Psoas muscle (tissue), 8 donors: ENCODE measurements around the gene OR8B3. TPM values are rescaled to one million over a fixed set of nuclear protein-coding genes. Genes with fewer than 3 reads are reported as not detected.

Experiments used
- ATAC-seq, 4 donors: fragments of 200-7000 bp; cut with Tn5 transposase; one replicate each; pipeline ENCODE4 v1.9.1; 2020; ENCODE audit warnings: moderate library complexity in 3 of 4, mild to moderate bottlenecking in 2 of 4
- DNase-seq, 2 donors: peaks; one replicate each; pipeline ENCODE4 v3.0.0-alpha.2; 2020
- H3K27ac ChIP-seq: fragments of 200-600 bp; one replicate; pipeline ENCODE4 v1.8.0; 2022
- H3K27me3 ChIP-seq, 3 donors: fragments of 200-600 bp in 1 of 3; one replicate each; pipeline versions ENCODE4 v1.6.1 to v1.8.0; 2013 to 2022; ENCODE audit warnings: low read length in 2 of 3, mild to moderate bottlenecking in 2 of 3, moderate library complexity in 1 of 3; ENCODE audit not compliant: insufficient read depth in 3 of 3
- H3K36me3 ChIP-seq, 2 donors: fragments of 200-600 bp in 1 of 2; one replicate each; pipeline versions ENCODE4 v1.6.1 to v1.8.0; 2013 to 2022; ENCODE audit warnings: low read depth in 1 of 2, mild to moderate bottlenecking in 1 of 2, moderate library complexity in 1 of 2; ENCODE audit not compliant: insufficient read depth in 1 of 2
- H3K4me1 ChIP-seq: fragments of 200-600 bp; one replicate; pipeline ENCODE4 v1.8.0; 2022
- H3K4me3 ChIP-seq: fragments of 200-600 bp; one replicate; pipeline ENCODE4 v1.8.0; 2022; ENCODE audit warnings: mild to moderate bottlenecking
- H3K9me3 ChIP-seq: fragments of 200-600 bp; one replicate; pipeline ENCODE4 v1.8.0; 2022
- WGBS, 3 donors: extraction: QIAGEN DNeasy Blood & Tissue Kit; methylation state at CpG; one replicate each; pipeline versions ENCODE4 v1.1.6 to v1.1.7; 2013; 5-methylcytosine and 5-hydroxymethylcytosine counted together
- intact Hi-C, 2 donors: fragments of 100-400 bp; cut with DNase I; formaldehyde crosslinking; loops; one replicate each; pipeline versions ENCODE4 v1.11.0 to v1.14.2; 2022
- polyA plus RNA-seq, 3 donors: library from polyadenylated mRNA; stranded (reverse); fragments of 200-250 nt; gene quantifications; one replicate each; pipeline ENCODE4 v1.2.3, GENCODE V29; 2013
- total RNA-seq, 4 donors: library from RNA; stranded (reverse); fragmentation: NEBNext Ultra II Directional in 2 of 4; extraction: Animal tissue kit (Norgen Biotek cat#: 25700) in 2 of 4; gene quantifications; one replicate each; pipeline versions ENCODE4 v1.2.1 to v1.2.4, GENCODE V29; 2021 to 2023
- TF ChIP-seq, protein P1 (sequence below): fragments of 200-600 bp; IDR thresholded peaks from one replicate; pipeline ENCODE4 v1.8.0; 2022; ENCODE audit warnings: antibody characterized with exemption
- donor health status: healthy with polysubstance abuse.
- donor health status: DM: no; HTN: no; CAD: no; lungs with moderate emphysema.
- donor health status: Bipolar disorder and iron deficiency.
- donor health status: healthy.
- donor health status: DM: yes; HTN: yes; CAD: no.
- donor health status: DM: no; HTN: no; CAD: no.
- donor health status: DM: no; HTN: no; CAD: no.
- donor health status: DM: yes; HTN: yes; CAD: no.

The OR8B3 gene
- total and polyA plus RNA-seq, 7 donors: not detected

DNA sequence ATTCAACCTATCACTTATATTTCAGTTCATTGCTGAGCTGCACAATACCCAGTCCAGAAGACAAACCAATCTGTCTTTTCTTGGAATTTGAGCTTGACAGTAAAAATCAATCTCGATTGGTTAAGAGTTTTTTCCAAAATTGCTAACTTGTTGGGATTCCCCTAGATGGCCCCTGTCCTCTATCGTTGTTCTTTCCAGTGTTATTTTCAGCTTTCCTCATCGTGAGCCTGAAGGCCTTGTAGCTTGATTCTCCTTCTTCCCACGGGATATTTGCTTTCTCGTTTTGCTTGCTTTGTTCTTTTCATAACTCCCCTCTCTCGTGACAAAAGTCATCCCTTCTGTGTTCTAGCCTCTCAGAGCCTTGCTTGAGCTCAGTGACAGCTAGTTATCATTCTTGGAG is 43.6 kb upstream of the OR8B3 start:
- DNase-seq (no peak), ATAC-seq (no peak)
- Histone ChIP-seq H3K36me3 (no peaks in the 10 kb centered on the region), H3K27ac (no peak overlapping the region), H3K9me3 (no peaks in the 10 kb centered on the region), H3K4me1 (no peaks in the 10 kb centered on the region), H3K4me3 (no peak overlapping the region), H3K27me3 (peaks cover 0 to 3% (median 0%) of the 10 kb centered on the region in 3 donors)
- WGBS, 3 donors: 20 to 33% (median 26%) methylated on average over 6 of the region's 6 CpGs
- TF ChIP-seq, protein P1, sequence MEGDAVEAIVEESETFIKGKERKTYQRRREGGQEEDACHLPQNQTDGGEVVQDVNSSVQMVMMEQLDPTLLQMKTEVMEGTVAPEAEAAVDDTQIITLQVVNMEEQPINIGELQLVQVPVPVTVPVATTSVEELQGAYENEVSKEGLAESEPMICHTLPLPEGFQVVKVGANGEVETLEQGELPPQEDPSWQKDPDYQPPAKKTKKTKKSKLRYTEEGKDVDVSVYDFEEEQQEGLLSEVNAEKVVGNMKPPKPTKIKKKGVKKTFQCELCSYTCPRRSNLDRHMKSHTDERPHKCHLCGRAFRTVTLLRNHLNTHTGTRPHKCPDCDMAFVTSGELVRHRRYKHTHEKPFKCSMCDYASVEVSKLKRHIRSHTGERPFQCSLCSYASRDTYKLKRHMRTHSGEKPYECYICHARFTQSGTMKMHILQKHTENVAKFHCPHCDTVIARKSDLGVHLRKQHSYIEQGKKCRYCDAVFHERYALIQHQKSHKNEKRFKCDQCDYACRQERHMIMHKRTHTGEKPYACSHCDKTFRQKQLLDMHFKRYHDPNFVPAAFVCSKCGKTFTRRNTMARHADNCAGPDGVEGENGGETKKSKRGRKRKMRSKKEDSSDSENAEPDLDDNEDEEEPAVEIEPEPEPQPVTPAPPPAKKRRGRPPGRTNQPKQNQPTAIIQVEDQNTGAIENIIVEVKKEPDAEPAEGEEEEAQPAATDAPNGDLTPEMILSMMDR: no peak
- intact Hi-C loops: no loop called here

DNA sequence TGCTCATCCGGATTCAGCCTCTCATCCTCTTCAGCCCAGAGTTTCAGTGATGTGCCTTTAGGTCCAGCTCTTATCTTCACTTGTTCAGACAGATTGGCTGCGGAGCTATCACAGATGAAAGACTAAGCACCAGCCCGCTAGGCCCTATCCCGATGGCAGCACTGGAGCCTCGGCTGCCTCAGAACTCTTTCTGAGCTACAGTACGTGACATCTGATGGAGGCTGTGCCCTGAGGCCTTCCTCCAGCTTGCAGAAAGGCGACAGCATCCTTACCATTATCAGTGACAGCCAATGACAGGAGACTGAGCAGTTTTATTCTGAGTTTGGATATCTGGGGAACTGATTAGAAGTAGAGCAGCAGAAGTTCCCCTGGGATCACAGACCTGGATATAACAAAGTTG is 42.7 kb upstream of the OR8B3 start:
- no peaks in the 10 kb centered on the region for H3K4me1 ChIP-seq
- DNase-seq: no peak
- H3K27me3 ChIP-seq: peaks cover 0 to 3% (median 0%) of the 10 kb centered on the region in 3 donors
- no peak for ATAC-seq
- no peaks in the 10 kb centered on the region for H3K36me3 ChIP-seq
- H3K4me3 ChIP-seq: no peak overlapping the region
- intact Hi-C loops: no loop called here
- no peak overlapping the region for H3K27ac ChIP-seq
- no peaks in the 10 kb centered on the region for H3K9me3 ChIP-seq
- TF ChIP-seq, protein P1: no peak
- 85 to 91% (median 89%) methylated on average over 7 of the region's 7 CpGs for WGBS, 3 donors

DNA sequence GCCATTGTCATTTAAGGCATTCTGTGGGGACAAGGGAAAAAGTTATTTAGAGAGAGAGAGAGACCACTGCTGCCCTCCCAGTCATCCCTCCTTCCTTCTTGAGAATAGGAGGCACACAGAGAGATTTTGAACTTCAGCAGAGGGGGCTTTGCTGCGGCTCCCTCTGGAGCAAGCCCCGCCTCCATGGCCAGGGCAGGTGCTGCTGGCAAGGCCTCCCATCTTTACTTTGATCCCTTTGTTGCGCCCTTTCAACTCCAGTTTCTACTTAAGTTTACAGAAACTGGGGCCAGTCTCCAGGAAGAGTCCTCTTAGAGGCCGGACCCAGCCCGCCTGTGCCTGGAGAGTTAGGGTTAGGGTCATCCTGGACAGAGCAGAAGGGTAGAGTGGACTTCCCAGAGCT is 42.3 kb upstream of the OR8B3 start:
- Histone ChIP-seq H3K4me3 (no peak overlapping the region), H3K27me3 (peaks cover 0 to 3% (median 0%) of the 10 kb centered on the region in 3 donors), H3K36me3 (no peaks in the 10 kb centered on the region), H3K27ac (no peak overlapping the region), H3K4me1 (no peaks in the 10 kb centered on the region), H3K9me3 (no peaks in the 10 kb centered on the region)
- no peak for ATAC-seq
- no peak for DNase-seq
- 83 to 89% (median 88%) methylated on average over 5 of the region's 5 CpGs for WGBS, 3 donors
- intact Hi-C loops: no loop called here
- TF ChIP-seq, protein P1: no peak

DNA sequence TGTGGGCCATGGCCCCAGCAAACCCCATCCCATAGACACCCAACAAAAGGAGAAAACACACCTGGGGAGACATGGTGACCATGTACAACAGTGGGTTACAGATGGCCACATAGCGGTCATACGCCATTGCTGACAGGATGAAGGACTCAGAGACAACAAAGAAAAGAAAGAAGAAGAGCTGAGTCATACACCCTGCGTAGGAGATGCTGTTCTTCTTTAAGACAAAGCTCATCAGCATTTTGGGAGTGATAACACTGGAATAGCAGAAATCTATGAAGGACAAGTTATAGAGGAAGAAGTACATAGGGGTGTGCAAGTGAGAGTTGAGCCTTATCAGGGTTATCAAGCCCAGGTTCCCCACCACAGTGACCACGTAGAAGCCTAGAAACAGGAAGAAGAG is 41.8 kb upstream of the OR8B3 start:
- Histone ChIP-seq H3K9me3 (no peaks in the 10 kb centered on the region), H3K27ac (no peak overlapping the region), H3K4me3 (no peak overlapping the region), H3K27me3 (peaks cover 0 to 3% (median 0%) of the 10 kb centered on the region in 3 donors), H3K4me1 (no peaks in the 10 kb centered on the region), H3K36me3 (no peaks in the 10 kb centered on the region)
- WGBS, 3 donors: 81 to 93% (median 88%) methylated on average over 4 of the region's 4 CpGs
- intact Hi-C loops: no loop called here
- ATAC-seq: no peak
- no peak for DNase-seq
- TF ChIP-seq, protein P1: no peak

DNA sequence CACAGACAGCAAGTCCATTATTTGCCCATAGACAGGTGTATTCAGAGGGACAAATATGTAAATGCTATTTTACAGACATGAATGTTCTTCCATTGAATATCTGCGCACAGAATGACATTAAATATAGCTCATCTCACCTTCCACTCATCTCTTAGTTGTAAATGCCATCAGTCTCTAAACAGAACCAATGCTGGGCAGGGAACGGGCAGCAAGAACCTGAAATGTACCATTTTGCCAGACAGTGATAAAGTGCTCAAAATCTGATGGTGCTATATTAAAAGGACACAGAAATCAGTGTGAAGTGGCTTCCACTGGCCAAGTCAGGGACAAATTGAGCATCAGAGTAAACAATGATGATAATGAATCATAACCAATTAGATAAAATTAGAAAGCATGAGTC is 35.9 kb upstream of the OR8B3 start:
- intact Hi-C loops: no loop called here
- peaks cover 2% of the 10 kb centered on the region for H3K9me3 ChIP-seq
- ATAC-seq (no peak), DNase-seq (no peak)
- no peaks in the 10 kb centered on the region for H3K36me3 ChIP-seq
- WGBS, 3 donors: 86 to 92% (median 92%) methylated on average over 2 of the region's 2 CpGs
- H3K27ac ChIP-seq: no peak overlapping the region
- H3K27me3 ChIP-seq: no peaks in the 10 kb centered on the region
- TF ChIP-seq, protein P1: no peak
- H3K4me1 ChIP-seq: no peaks in the 10 kb centered on the region
- no peak overlapping the region for H3K4me3 ChIP-seq
